ENCODE data around the gene GRID1. TPM values are rescaled to one million over a fixed set of nuclear protein-coding genes. Genes with fewer than 3 reads are reported as not detected.

Gene GRID1
- total RNA-seq, 1 experiment from 2014 or later = 5.6 TPM

DNA sequence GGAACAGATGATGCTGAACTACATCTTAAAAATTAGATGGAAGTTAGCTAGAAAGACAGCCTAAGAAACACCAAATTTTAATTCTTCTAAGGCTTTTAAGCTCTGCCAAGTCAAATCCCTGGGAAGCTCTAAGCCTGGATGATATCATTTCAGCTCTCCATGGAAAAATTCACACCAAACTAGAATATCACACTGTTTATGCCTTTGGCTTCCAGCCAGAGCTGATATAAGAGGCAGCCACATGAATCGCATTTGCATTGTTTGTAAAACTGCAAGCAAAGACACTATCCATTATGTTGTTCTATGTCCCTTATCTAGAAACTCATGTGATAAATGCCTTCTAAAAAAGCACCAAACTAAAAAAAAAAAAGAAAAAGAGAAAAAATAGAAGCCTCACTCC, 430.4 kb downstream of the GRID1 start:
- POLR2A ChIA-PET = no interaction called here
- intact Hi-C loops (cut with micrococcal nuclease) = no loop called here
- H3K4me2 ChIP-seq (ENCODE audit: low read length) = no peak overlapping the region
- H2AFZ ChIP-seq (ENCODE audit: low read depth, low read length, poor library complexity, severe bottlenecking) = no peak overlapping the region
- CTCF ChIA-PET = no interaction called here
- BruUV-seq (replicated peaks) = no TSS peak
- ATAC-seq = no peak
- no peaks in the 10 kb centered on the region for H3K9me3 ChIP-seq (ENCODE audit: control insufficient read depth in 1 of 2, insufficient read depth in 1 of 2, low read depth in 1 of 2, low read length in 2 of 2)
- H3K79me2 ChIP-seq (ENCODE audit: insufficient read depth, low read length) = no peaks in the 10 kb centered on the region
- H3K36me3 ChIP-seq (ENCODE audit: control insufficient read depth in 1 of 2, insufficient read depth in 2 of 2, low read length in 2 of 2) = no peaks in the 10 kb centered on the region
- no peak for TF ChIP-seq TCF7L2 (IDR thresholded peaks at IDR 0.05; ENCODE audit: borderline replicate concordance, extremely low read depth, insufficient read depth, insufficient read length)
- TF ChIP-seq ZFX (IDR thresholded peaks at IDR 0.05) = no peak
- TF ChIP-seq, protein P1, sequence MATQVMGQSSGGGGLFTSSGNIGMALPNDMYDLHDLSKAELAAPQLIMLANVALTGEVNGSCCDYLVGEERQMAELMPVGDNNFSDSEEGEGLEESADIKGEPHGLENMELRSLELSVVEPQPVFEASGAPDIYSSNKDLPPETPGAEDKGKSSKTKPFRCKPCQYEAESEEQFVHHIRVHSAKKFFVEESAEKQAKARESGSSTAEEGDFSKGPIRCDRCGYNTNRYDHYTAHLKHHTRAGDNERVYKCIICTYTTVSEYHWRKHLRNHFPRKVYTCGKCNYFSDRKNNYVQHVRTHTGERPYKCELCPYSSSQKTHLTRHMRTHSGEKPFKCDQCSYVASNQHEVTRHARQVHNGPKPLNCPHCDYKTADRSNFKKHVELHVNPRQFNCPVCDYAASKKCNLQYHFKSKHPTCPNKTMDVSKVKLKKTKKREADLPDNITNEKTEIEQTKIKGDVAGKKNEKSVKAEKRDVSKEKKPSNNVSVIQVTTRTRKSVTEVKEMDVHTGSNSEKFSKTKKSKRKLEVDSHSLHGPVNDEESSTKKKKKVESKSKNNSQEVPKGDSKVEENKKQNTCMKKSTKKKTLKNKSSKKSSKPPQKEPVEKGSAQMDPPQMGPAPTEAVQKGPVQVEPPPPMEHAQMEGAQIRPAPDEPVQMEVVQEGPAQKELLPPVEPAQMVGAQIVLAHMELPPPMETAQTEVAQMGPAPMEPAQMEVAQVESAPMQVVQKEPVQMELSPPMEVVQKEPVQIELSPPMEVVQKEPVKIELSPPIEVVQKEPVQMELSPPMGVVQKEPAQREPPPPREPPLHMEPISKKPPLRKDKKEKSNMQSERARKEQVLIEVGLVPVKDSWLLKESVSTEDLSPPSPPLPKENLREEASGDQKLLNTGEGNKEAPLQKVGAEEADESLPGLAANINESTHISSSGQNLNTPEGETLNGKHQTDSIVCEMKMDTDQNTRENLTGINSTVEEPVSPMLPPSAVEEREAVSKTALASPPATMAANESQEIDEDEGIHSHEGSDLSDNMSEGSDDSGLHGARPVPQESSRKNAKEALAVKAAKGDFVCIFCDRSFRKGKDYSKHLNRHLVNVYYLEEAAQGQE (IDR thresholded peaks at IDR 0.05; ENCODE audit: low read depth) = no peak
- TF ChIP-seq POLR2A (IDR thresholded peaks at IDR 0.05; ENCODE audit: borderline replicate concordance, extremely low read depth, insufficient read depth, insufficient read length) = no peak
- TF ChIP-seq CBX3 (IDR thresholded peaks at IDR 0.05; ENCODE audit: low read depth) = no peak
- TF ChIP-seq ZNF274 (IDR thresholded peaks at IDR 0.05; ENCODE audit: low read depth, low read length) = no peak
- TF ChIP-seq MAX (IDR thresholded peaks at IDR 0.05) = no peak
- TF ChIP-seq EZH2 (IDR thresholded peaks at IDR 0.05) = no peak
- no peak for TF ChIP-seq EGR1 (IDR thresholded peaks at IDR 0.05; ENCODE audit: low read depth)
- TF ChIP-seq SIN3A (IDR thresholded peaks at IDR 0.05; ENCODE audit: low read depth) = no peak
- TF ChIP-seq ELF1 (IDR thresholded peaks at IDR 0.05; ENCODE audit: borderline replicate concordance, low read depth) = no peak
- TF ChIP-seq SRF (IDR thresholded peaks at IDR 0.05; ENCODE audit: low read depth) = no peak
- no peak for TF ChIP-seq CEBPB (IDR thresholded peaks at IDR 0.05; ENCODE audit: low read depth)
- TF ChIP-seq FOSL1 (IDR thresholded peaks at IDR 0.05; ENCODE audit: low read depth) = no peak
- TF ChIP-seq EZH2phosphoT487 (IDR thresholded peaks at IDR 0.05; ENCODE audit: borderline replicate concordance) = no peak
- no peak for TF ChIP-seq RAD21 (IDR thresholded peaks at IDR 0.05; ENCODE audit: low read depth)
- TF ChIP-seq SP1 (IDR thresholded peaks at IDR 0.05; ENCODE audit: low read depth) = no peak
- TF ChIP-seq CTCF (IDR thresholded peaks at IDR 0.05 in 2 of 3, conservative IDR thresholded peaks at IDR 0.05 in 1 of 3; ENCODE audit: borderline replicate concordance in 1 of 3, insufficient read depth in 1 of 3, low read depth in 2 of 3, low read length in 2 of 3) = no peak
- no peak for TF ChIP-seq YY1 (IDR thresholded peaks at IDR 0.05; ENCODE audit: extremely low read depth, insufficient replicate concordance, low read depth, low read length)
- TF ChIP-seq ZBTB33 (IDR thresholded peaks at IDR 0.05; ENCODE audit: extremely low read depth, insufficient replicate concordance, low read length) = no peak
- RAD21 ChIA-PET (ENCODE audit: low non-redundant PET in 1 of 2, low total read pairs in 2 of 2, uncharacterized antibody in 2 of 2, unreplicated experiment in 2 of 2) = no interaction called here
- no peaks in the 10 kb centered on the region for H4K20me1 ChIP-seq (ENCODE audit: insufficient read depth)
- H3K9ac ChIP-seq (ENCODE audit: low read length) = no peak overlapping the region
- no peaks in the 10 kb centered on the region for H3K9me2 ChIP-seq (ENCODE audit: insufficient read depth)
- no peak overlapping the region for H3K27ac ChIP-seq (ENCODE audit: low read depth, low read length)
- DNase-seq (ENCODE audit: low read depth, low spot score) = no peak
- H3K4me1 ChIP-seq (ENCODE audit: control insufficient read depth in 1 of 2, insufficient read depth in 2 of 2, low read length in 2 of 2) = no peaks in the 10 kb centered on the region
- H3K4me3 ChIP-seq (replicated peaks in 1 of 2; ENCODE audit: low read depth in 1 of 2, low read length in 2 of 2) = no peak overlapping the region
- no peaks in the 10 kb centered on the region for H3K27me3 ChIP-seq (ENCODE audit: insufficient read depth, low read length)

All from HCT116 (cell line).